A172 (cell line): ENCODE measurements around the gene GART. TPM values are rescaled to one million over a fixed set of nuclear protein-coding genes. Genes with fewer than 3 reads are reported as not detected.
"Not testable (repeated sequence)": the region's sequence is repeated elsewhere in the genome, so short reads cannot be mapped to it uniquely, and the experiment has no call there.

Experiments
- DNase-seq: peaks from one replicate; pipeline ENCODE4 v3.0.0-alpha.2; 2015; ENCODE audit warnings: low spot score
- total RNA-seq: library from RNA; depleted of rRNA; stranded (reverse); fragments of >200 nt; shearing (Covaris generic); gene quantifications from 2 replicates; pipeline ENCODE4 v1.2.3, GENCODE V29; 2014; rRNA removed

Gene GART
- total RNA-seq, 1 experiment from 2014 or later = 149 TPM

DNA sequence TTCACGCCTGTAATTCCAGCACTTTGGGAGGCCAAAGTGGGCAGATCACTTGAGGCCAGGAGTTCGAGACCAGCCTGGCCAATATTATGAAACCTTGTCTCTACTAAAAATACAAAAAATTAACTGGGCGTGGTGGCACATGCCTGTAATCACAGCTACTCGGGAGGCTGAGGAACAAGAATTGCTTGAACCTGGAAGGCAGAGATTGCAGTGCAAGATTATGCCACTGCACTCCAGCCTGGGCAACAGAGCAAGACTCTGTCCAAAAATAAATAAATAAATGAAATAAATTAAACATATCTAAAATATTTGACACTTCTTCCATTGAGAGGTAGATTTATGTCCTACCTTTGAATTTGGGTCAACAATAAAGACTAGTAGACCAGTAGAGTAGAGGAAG, 72.7 kb downstream of the GART start:
- not testable (repeated sequence) for DNase-seq

DNA sequence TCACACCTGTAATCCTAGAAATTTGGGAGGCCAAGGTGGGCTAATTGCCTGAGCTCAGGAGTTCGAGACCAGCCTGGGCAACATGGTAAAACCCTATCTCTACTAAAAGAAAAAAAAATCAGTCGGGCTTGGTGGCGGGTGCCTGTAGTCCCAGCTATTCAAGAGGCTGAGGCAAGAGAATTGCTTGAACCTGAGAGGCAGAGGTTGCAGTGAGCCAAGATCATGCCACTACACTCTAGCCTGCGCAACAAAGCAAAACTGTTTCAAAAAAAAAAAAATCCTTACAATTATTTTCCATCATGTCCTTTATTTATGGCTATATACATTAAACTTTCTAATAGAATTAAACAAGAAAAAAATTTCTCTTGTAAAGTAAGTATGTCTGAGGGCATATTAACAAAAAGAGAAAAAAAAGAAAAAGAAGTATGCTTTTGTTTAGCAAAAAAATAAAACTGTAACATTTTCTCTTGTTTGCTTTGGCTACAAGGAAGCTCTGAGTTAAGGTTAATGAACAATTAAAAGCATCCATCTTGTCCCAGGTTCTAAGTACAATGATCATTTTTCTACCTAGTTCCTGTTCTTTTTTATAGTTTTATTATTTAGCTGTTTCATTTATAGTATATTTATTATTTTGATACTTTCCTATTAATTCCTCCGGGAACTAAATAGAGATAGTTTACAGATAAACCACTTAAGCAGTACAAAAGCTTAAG, 80.2 kb downstream of the GART start:
- DNase-seq = no peak

DNA sequence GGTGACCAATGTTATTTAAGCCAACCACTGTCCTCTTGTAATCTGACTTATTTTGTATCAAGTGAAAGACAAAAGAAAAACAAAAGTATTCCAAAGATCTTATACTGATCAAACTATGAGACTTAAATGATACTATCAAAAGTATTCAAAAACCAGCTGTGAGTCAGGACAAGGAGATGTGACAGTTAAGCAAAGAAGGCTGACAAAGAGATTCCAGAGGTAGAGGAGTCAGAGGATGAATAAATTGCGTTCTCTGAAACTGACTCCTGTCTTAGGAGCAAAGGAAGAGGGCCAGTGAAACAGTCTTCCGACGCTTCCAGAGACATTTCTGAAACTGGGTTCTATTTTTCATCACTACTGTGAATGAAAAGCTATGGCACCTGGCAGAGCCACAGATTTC, 83.1 kb downstream of the GART start:
- DNase-seq = no peak

DNA sequence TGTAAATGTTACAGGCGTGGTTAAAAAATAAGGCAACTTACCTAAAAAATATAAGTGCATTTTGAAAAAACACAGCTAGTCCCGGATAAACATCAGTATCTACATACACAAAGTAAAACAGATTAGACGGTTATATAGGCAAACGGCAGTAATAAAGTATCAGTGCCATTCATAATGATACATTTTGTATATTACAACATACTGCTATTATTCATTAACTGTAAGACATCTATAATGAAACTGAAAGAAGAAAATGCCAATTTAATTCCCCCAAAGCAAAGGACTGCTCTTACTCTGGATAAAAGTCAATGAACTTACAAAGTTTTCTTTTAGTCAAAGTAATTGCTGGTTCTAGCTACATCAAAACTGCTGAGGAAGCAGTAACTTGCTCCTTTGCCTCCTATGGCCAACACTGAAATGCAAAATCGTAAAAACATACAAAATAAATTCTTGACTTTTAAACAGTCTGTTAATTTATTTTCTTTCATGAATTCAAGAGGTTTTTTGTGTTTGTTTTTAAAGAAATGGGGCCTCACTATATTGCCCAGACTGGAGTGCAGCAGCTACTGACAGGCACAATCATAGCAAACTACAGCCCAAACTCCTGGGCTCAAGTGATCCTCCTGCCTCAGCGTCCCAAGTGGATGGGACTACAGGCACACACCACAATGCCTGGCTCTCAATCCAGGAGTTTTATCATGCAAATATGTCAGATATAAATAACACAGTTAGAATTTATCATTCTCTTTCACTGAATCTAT, 86.1 kb downstream of the GART start:
- no peak for DNase-seq

Other genes with a start within 250 kb of the GART start
- gene IFNAR1, start 217.1 kb downstream of the GART start, total RNA-seq = 15.7 and 20.5 TPM in 2 replicates
- gene IFNGR2, start 138.7 kb downstream of the GART start, total RNA-seq = 70.9 and 73.2 TPM in 2 replicates
- gene TMEM50B, start 62.1 kb downstream of the GART start, total RNA-seq = 70.6 and 84.3 TPM in 2 replicates
- 1.4 and 1.6 TPM in 2 replicates for gene DNAJC28, start 50.4 kb downstream of the GART start, total RNA-seq
- gene SON, start 921 bp upstream of the GART start, total RNA-seq = 82.9 and 106 TPM in 2 replicates
- gene DONSON, start 46.6 kb upstream of the GART start, total RNA-seq = 104 and 116 TPM in 2 replicates
- gene CRYZL1, start 99.6 kb upstream of the GART start, total RNA-seq = 25.0 and 40.6 TPM in 2 replicates
- 45.0 and 53.0 TPM in 2 replicates for gene ITSN1, start 100.4 kb upstream of the GART start, total RNA-seq